Measurements from ENCODE around the gene XIAP.

Gene XIAP

GRCh38 chrX:123876177-123876576 is 16.3 kb downstream of the XIAP start:
- TF ChIP-seq CTCF (IDR thresholded peaks at IDR 0.05; ENCODE audit: low read depth, low read length), result no peak
- in situ Hi-C loops (cut with HindIII; ENCODE audit: low sequenced_read_pairs), result no loop called here
- no peak for DNase-seq (ENCODE audit: low read depth, low spot score)
- H3K4me3 ChIP-seq (ENCODE audit: low read depth, low read length), result no peak overlapping the region

GRCh38 chrX:123876844-123877243 is 17.0 kb downstream of the XIAP start:
- H3K4me3 ChIP-seq (ENCODE audit: low read depth, low read length), result no peak overlapping the region
- in situ Hi-C loops (cut with HindIII; ENCODE audit: low sequenced_read_pairs), result no loop called here
- no peak for TF ChIP-seq CTCF (IDR thresholded peaks at IDR 0.05; ENCODE audit: low read depth, low read length)
- DNase-seq (ENCODE audit: low read depth, low spot score), result no peak

GRCh38 chrX:123878252-123878721 is 18.4 kb downstream of the XIAP start:
- no peak for TF ChIP-seq CTCF (IDR thresholded peaks at IDR 0.05; ENCODE audit: low read depth, low read length)
- H3K4me3 ChIP-seq (ENCODE audit: low read depth, low read length), result no peak overlapping the region
- in situ Hi-C loops (cut with HindIII; ENCODE audit: low sequenced_read_pairs), result no loop called here
- DNase-seq (ENCODE audit: low read depth, low spot score), result peak; percentile 34

- H3K4me3 ChIP-seq (ENCODE audit: low read depth, low read length), result no peak overlapping the region
- in situ Hi-C loops (cut with HindIII; ENCODE audit: low sequenced_read_pairs), result no loop called here
- DNase-seq (ENCODE audit: low read depth, low spot score), result no peak
- no peak for TF ChIP-seq CTCF (IDR thresholded peaks at IDR 0.05; ENCODE audit: low read depth, low read length)
Observed at GRCh38 chrX:123881330-123881729, 21.5 kb downstream of the XIAP start.

GRCh38 chrX:123882391-123882790 is 22.5 kb downstream of the XIAP start:
- DNase-seq (ENCODE audit: low read depth, low spot score), result no peak
- no peak for TF ChIP-seq CTCF (IDR thresholded peaks at IDR 0.05; ENCODE audit: low read depth, low read length)
- in situ Hi-C loops (cut with HindIII; ENCODE audit: low sequenced_read_pairs), result no loop called here

GRCh38 chrX:123884809-123885408 is 25.1 kb downstream of the XIAP start:
- peak; percentile 55 for DNase-seq (ENCODE audit: low read depth, low spot score)
- peak; percentile 47 for TF ChIP-seq CTCF (IDR thresholded peaks at IDR 0.05; ENCODE audit: low read depth, low read length)
- H3K4me3 ChIP-seq (ENCODE audit: low read depth, low read length), result no peak overlapping the region
- in situ Hi-C loops (cut with HindIII; ENCODE audit: low sequenced_read_pairs), result no loop called here

More at GRCh38 chrX:123882391-123882790, 22.5 kb downstream of the XIAP start:
- no peak overlapping the region for H3K4me3 ChIP-seq (ENCODE audit: low read depth, low read length)

All from astrocyte of the spinal cord (primary cell).